RKO (cell line): ENCODE measurements around the gene TPCN2.
A peak's percentile ranks its signal among the peaks of the same experiment; 100 is the strongest.
"Not testable (repeated sequence)": the region's sequence is repeated elsewhere in the genome, so short reads cannot be mapped to it uniquely, and the experiment has no call there.

ENCODE experiments used
- DNase-seq: peaks from one replicate; pipeline ENCODE4 v3.0.0-alpha.2; 2016; ENCODE audit warnings: low spot score

The TPCN2 gene

DNA sequence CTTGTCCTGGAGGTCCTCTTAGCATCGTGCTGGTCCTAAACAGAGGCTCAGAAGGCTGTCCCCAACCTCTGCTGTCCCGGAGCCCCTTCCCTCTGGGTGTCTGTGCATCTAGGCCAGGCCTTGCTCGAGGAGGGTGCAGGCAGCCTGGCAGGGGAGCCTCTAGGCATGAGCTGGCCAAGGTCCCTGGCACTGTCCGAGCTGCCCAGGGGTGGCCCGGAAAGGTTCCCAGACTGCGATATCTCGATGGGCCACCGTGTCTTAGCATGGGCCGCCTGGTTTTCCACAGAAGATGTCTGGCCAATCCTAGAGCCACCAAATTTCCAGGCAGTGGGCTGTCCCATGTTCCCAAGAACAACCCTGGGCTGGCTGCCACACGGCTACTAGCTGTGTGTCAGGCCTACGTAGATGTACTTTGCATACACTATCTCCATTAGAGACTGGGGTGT, 82.4 kb downstream of the TPCN2 start:
- DNase-seq: no peak

DNA sequence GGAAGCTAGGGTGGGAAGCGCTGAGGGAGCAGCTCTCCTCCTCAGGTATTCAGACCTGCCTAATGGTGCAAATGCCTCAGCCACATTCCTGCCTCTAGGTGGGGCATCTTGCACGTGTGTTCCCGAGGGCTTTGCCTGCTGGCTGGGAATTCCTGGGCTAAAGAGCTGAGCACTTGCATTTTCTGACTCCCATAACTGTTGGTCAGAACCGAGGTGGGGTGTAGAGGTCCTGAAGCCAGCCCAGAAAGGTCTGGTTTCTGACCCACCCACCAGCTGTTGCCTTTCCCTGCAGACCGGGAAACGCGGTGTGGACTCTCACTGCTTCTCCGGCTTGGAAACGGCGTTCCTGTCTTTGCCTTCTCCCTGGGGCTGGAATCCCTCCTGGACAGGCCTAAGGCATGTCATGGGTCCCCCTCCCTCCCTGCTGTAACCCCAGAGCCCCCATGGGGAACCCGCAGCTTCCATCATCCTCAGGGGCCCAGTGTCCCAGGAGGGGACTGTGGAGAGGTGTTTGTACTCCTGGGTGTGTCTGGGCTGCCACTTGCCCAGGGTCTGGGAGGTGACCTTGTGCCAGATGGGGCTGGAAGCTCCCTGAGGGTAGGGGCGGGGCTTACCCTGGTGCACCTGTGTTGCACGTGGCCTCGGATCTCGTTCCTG, 83.0 kb downstream of the TPCN2 start:
- DNase-seq: peak; percentile 61

- no peak for DNase-seq
Measured at GRCh38 chr11:69132301-69132670, 83.6 kb downstream of the TPCN2 start.

GRCh38 chr11:69133251-69133650, 84.5 kb downstream of the TPCN2 start:
- DNase-seq: no peak

GRCh38 chr11:69134182-69134581, 85.5 kb downstream of the TPCN2 start:
- DNase-seq: not testable (repeated sequence)

- DNase-seq: no peak
Measured at GRCh38 chr11:69134957-69135356, 86.2 kb downstream of the TPCN2 start.

- no peak for DNase-seq
Measured at GRCh38 chr11:69135420-69136363, 87.0 kb downstream of the TPCN2 start.

DNA sequence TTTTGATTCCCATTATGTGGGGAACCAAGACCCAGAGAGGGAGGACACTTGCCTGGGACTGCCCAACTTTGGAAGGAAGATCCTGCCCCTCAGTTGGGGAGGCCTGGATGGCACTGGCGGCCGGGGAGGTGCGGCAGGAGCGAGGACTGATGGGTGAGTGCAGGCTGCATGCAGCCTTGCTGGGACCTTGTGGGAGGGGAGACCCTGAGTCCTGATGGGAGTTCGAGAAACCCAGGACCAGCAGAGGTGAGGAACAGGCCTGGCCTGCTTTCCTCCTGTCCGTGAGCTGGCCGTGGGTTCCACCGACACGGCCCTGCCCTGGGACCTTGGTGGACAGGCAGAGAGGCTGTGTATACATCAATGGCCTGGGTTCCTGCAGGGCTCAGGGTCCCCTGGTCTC, 87.7 kb downstream of the TPCN2 start:
- no peak for DNase-seq

DNA sequence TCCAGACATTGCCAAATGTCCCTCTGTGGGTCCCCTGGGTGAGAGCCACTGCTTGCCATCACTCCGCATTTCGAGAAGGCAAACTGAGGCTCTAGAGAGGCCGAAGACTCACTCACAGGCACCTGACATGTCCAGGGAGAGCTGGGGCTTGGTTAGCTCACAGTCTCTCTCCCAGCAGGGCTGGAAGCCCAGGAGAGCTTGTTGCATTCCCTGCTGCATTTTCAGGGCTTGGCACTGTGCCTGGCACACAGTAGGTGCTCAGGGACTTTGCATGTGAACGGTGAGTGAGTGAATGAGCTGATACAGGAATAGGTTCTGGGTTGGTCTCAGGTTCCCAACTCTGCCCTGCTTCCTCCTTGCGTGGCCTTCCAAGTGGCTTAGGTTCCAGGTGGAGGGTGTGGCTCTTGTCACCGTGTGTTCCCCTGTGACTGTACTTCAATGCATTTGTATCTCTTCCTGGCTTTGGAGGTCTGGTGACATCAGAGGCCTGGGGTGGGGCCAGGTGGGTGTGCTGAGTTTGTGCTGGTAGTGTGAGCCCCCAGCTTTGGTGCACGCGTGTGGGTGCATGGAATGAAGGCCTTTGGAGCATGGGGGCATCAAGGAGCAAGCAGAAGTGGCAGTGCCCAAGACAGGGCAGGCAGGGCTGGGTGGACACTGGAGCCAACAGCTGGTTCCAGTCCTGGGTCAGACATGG, 88.6 kb downstream of the TPCN2 start:
- DNase-seq: no peak

DNA sequence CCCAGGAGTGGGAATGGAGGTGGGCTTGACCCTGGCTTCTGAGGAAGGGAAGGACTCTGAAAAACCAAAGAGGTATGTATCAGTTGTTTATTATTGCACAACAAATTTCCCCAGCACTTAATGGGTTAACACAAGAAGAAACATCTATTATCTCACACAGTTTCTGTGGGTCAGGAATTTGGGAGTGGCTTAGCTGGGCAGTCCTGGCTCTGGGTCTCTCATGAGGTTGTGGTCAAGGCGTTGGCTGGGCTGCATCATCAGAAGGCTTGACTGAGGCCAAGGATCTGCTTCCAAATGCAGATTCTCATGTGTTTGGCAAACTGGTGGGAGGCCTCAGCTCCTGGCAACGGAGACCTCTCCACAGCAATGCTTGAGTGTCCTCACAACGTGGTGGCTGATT, 89.5 kb downstream of the TPCN2 start:
- no peak for DNase-seq

GRCh38 chr11:69140161-69140560, 91.4 kb downstream of the TPCN2 start:
- not testable (repeated sequence) for DNase-seq

GRCh38 chr11:69140635-69141034, 91.9 kb downstream of the TPCN2 start:
- DNase-seq: no peak

GRCh38 chr11:69141742-69142141, 93.0 kb downstream of the TPCN2 start:
- no peak for DNase-seq

DNA sequence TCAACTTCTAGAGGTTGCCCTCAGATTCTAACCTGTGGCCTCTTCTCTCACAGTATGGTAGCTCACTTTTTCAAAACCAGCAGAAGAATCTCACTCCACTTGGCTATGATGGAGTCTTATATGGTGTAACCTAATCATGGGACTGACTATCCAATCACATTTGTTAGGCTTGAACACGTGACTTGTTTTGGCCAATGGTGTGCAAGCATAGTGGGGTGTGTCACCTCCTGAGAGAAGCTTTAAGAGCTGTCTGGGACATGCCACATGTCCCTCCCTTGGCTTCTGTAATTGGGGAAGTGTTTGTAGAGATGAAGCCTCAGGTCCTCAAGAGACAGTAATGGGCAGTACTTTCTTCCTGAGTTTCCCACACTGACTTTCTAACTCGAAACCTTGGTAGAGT, 94.2 kb downstream of the TPCN2 start:
- no peak for DNase-seq

- DNase-seq: no peak
Measured at GRCh38 chr11:69144316-69145049, 95.8 kb downstream of the TPCN2 start.

GRCh38 chr11:69145050-69145380, 96.3 kb downstream of the TPCN2 start:
- no peak for DNase-seq

- no peak for DNase-seq
Measured at GRCh38 chr11:69148377-69148762, 99.6 kb downstream of the TPCN2 start.

DNA sequence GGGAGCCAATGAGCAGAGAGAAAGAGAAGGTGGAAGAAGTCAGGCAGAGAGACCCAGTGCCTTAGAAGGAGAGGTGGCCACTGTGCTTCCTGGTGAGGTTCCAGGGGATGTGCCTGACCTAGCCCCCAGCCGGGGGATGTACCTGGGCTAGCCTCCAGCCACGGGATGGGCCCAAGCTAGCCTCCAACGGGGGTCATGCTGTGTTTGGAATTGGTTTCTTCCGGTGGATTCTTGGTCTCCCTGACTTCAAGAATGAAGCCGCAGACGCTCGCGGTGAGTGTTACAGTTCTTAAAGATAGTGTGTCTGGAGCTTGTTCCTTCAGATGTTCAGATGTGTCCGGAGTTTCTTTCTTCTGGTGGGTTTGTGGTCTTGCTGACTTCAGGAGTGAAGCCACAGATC, 100.1 kb downstream of the TPCN2 start:
- DNase-seq: no peak

DNA sequence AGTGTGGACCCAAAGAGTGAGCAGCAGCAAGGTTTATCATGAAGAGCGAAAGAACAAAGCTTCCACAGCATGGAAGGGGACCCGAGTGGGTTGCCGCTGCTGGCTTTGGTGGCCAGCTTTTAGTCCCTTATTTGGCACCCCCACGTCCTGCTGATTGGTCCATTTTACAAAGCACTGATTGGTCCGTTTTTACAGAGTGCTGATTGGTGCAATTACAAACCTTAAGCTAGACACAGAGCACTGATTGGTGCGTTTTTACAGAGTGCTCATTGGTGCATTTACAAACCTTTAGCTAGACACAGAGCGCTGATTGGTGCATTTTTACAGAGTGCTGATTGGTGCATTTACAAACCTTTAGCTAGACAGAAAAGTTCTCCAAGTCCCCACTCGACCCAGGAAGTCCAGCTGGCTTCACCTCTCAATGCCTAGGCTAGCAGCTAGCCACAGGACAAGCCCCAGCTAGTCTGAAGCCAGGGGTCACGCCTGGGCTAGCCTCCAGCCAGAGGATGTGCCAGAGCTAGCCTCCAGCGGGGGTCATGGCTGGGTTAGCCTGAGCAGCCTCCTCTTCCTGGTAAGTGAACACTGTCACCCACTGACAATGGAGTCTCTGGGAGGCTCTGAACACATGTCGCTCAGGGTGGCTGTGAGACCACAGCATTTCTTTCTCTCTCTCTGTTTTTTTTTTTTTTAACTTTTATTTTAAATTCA, 100.8 kb downstream of the TPCN2 start:
- not testable (repeated sequence) for DNase-seq

DNA sequence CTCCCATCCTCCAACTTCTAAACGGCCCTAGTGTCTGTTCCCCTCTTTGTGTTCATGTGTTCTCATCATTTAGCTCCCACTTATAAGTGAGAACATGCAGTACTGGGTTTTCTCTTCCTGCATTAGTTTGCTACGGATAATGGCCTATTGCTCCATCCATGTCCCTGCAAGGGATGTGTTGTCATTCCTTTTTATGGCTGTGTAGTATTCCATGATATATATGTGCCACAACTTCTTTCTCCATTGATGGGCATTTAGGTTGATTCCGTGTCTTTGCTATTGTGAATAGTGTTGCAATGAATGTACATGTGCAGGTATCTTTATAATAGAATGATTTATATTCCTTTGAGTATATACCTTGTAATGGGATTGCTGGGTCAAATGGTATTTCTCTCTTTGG, 101.4 kb downstream of the TPCN2 start:
- no peak for DNase-seq

- no peak for DNase-seq
Measured at GRCh38 chr11:69151836-69152235, 103.1 kb downstream of the TPCN2 start.
